ENCODE measurements around the gene TCF7L1.

TCF7L1 gene

DNA sequence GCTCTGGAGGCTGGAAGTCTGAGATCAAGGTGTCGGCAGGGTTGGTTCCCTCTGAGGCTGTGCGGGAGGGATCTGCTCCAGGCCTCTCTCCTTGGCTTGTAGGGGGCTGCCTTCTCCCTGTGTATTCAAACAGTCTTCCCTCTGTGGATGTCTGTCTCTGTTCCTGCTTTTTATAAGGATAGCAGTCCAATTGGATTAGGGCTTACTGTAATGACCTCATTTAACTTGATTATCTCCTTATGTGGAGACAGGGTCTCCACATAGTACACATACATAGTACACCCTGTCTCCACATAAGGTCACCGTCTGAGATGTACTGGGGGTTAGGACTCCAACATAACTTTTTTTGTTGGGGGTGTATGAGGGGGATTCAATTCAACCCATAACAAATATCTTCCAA lies 30.5 kb downstream of the TCF7L1 start:
- Mint-ChIP-seq H3K27me3 (no peaks in the 10 kb centered on the region), H3K36me3 (ENCODE audit: low read depth) (no peaks in the 10 kb centered on the region), H3K4me1 (no peaks in the 10 kb centered on the region), H3K27ac (no peak overlapping the region), H3K9me3 (no peaks in the 10 kb centered on the region), H3K4me3 (no peak overlapping the region)
- ATAC-seq = no peak
- no peak for DNase-seq

DNA sequence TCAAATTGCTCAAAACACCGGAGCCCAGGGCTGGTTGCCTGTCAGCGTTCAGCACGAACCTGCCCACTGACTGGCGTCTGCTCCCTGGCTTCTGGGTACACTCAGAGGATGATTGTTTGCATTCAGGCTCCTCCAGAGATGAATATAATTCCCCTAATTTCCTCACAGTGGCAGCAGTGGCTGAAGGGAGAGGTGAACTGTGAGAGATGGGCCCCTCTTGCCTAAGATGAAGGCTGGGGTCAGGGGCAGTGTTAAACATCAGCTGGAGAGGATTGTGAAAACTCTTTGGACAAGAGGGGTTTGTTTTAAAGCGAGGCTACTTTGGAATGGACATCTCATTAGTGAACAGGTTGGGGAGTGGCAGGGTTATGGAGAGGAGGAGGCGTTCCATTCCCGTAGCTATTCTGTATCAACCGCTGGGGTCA lies 31.0 kb downstream of the TCF7L1 start:
- H3K36me3 Mint-ChIP-seq (ENCODE audit: low read depth) = no peaks in the 10 kb centered on the region
- no peaks in the 10 kb centered on the region for H3K9me3 Mint-ChIP-seq
- DNase-seq = no peak
- no peaks in the 10 kb centered on the region for H3K27me3 Mint-ChIP-seq
- no peak overlapping the region for H3K27ac Mint-ChIP-seq
- H3K4me3 Mint-ChIP-seq = no peak overlapping the region
- ATAC-seq = no peak
- H3K4me1 Mint-ChIP-seq = no peaks in the 10 kb centered on the region

DNA sequence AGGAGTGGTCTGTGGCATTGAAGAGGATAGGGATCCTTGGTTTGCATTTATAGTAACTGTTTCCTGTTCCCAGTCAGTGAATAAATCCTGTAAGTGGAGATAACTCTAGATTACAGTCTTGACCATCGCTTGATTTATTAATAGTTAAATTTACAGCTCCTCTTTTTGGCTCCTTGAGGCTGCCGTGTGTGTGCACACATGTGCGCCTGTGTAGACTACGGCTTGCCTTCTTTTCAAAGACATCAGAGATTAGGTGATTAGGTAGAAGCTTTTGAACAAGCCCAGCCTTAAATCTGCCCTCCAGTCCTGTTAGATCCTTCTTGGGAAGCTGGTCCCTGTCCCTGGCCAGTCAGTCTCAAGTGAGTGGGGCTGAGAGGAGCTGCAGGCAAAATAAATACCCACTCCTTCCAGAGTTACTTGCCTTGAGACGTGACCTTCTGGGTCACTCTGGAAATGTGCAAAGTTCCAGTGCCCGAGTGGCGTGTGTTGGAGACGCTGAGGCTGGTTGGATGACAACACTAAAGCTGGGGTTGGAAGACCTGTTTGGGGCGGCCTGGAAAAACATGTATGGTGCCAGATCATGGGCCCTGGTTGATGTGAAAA lies 32.0 kb downstream of the TCF7L1 start:
- no peak for ATAC-seq
- no peaks in the 10 kb centered on the region for H3K27me3 Mint-ChIP-seq
- no peaks in the 10 kb centered on the region for H3K4me1 Mint-ChIP-seq
- no peaks in the 10 kb centered on the region for H3K36me3 Mint-ChIP-seq (ENCODE audit: low read depth)
- no peaks in the 10 kb centered on the region for H3K9me3 Mint-ChIP-seq
- DNase-seq = no peak
- H3K27ac Mint-ChIP-seq = no peak overlapping the region
- no peak overlapping the region for H3K4me3 Mint-ChIP-seq

DNA sequence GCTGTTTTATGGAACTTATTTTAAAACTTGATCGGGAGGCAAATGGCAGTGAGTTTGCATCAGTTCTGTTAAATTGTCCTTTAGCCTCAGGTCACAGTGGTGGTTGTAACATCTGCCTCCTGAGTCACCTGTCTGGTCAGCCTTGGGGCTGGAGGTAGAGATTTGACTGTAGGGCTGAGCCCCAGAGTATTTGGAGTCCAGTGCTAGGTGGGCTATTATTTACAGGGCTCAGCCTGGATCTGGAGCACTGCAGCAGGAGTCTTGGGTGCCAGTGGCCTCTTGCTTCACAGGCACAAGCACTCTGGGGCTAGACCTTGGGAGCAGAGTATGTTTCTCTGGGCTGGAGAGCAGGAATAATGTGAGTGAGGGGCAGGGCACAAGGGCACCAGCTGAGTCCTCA lies 32.8 kb downstream of the TCF7L1 start:
- Mint-ChIP-seq H3K27ac (no peak overlapping the region), H3K36me3 (ENCODE audit: low read depth) (no peaks in the 10 kb centered on the region), H3K9me3 (no peaks in the 10 kb centered on the region)

DNA sequence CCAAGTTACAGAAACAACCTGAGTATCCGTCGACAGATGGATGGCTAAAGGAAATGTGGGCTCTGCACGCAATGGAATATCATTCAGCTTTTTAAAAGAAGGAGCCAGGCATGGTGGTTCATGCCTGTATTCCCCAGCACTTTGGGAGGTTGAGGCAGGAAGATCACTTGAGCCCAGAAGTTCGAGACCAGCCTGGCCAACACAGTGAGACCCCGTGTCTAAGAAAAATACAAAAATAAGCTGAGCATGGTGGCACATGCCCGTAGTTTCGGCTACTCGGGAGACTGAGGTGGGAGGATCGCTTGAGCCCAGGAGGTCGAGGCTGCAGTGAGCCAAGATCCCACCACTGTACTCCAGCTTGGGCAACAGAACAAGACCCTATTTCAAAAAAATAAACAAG lies 34.3 kb downstream of the TCF7L1 start:
- Mint-ChIP-seq H3K27me3 (no peaks in the 10 kb centered on the region), H3K4me1 (no peaks in the 10 kb centered on the region), H3K27ac (no peak overlapping the region), H3K9me3 (no peaks in the 10 kb centered on the region), H3K36me3 (ENCODE audit: low read depth) (no peaks in the 10 kb centered on the region), H3K4me3 (no peak overlapping the region)
- no peak for ATAC-seq
- no peak for DNase-seq

More for the DNA sequence above, 32.8 kb downstream of the TCF7L1 start:
- Mint-ChIP-seq H3K4me1 (no peaks in the 10 kb centered on the region), H3K27me3 (no peaks in the 10 kb centered on the region), H3K4me3 (no peak overlapping the region)
- no peak for ATAC-seq
- DNase-seq = no peak

DNA sequence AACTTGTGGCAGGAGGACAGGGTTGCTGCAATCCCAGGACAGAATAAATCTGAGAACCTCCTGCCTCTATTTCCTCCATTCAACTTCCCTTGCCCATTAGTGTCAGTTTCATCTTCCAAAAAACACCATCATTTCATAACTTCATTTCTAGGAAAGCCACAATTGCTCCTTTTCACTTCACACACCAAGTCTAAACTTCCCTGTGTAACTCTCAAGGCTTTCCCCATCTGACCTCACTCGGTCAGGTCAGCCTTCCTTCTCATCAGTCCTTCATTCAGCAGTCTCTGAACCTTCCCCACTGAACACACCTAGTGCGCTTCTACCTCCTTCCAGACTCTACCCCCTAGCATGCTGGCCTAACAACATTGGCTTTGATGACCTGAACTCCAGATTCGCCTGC lies 35.8 kb downstream of the TCF7L1 start:
- Mint-ChIP-seq H3K36me3 (ENCODE audit: low read depth) (no peaks in the 10 kb centered on the region), H3K9me3 (no peaks in the 10 kb centered on the region), H3K27ac (no peak overlapping the region), H3K27me3 (no peaks in the 10 kb centered on the region), H3K4me1 (no peaks in the 10 kb centered on the region), H3K4me3 (no peak overlapping the region)
- ATAC-seq (no peak), DNase-seq (no peak)

DNA sequence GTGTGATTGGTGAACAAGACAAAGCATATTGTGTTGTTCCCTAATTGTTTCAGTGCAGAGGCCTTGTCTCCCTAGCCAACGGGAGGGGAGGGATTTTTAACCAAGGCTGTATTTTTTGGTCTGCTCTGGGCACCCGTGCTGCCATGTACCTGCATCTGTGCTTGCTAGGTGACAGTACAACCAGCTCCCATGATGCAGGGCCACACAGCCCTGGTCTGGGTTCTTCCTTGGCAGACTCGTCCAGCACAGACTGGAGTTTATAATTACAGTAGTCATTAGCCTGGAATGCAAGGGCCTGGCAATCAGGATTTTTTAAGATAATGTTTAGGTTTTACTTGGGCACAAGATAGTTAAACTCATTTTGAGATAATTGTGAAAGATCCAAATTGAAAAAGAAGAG lies 36.4 kb downstream of the TCF7L1 start:
- no peak overlapping the region for H3K4me3 Mint-ChIP-seq
- no peaks in the 10 kb centered on the region for H3K4me1 Mint-ChIP-seq
- no peaks in the 10 kb centered on the region for H3K36me3 Mint-ChIP-seq (ENCODE audit: low read depth)
- H3K27me3 Mint-ChIP-seq = no peaks in the 10 kb centered on the region
- H3K27ac Mint-ChIP-seq = no peak overlapping the region
- no peak for ATAC-seq
- no peak for DNase-seq
- no peaks in the 10 kb centered on the region for H3K9me3 Mint-ChIP-seq

DNA sequence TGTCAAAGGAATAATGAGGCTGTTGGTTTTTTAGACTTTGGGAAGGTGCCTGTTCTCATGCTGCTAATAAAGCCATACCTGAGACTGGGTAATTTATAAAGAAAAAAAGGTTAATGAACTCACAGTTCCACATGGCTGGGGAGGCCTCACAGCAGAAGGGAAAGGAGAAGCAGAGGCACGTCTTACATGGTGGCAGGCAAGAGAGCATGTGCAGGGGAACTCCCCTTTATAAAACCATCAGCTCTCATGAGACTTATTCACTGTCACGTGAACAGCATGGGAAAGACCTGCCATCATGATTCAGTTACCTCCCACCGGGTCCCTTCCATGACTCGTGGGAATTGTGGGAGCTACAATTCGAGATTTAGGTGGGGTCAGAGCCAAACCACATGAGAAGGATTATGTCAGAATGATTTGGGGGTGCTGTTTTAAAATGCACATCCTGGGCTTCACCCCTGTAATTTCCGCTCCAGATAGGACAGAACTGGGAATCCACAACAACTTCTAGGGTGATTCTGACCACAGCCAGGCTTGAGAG lies 37.8 kb downstream of the TCF7L1 start:
- ATAC-seq (no peak), DNase-seq (no peak)
- H3K4me1 Mint-ChIP-seq = no peaks in the 10 kb centered on the region
- H3K4me3 Mint-ChIP-seq = no peak overlapping the region
- H3K36me3 Mint-ChIP-seq (ENCODE audit: low read depth) = no peaks in the 10 kb centered on the region
- no peaks in the 10 kb centered on the region for H3K9me3 Mint-ChIP-seq
- H3K27ac Mint-ChIP-seq = no peak overlapping the region
- H3K27me3 Mint-ChIP-seq = no peaks in the 10 kb centered on the region

DNA sequence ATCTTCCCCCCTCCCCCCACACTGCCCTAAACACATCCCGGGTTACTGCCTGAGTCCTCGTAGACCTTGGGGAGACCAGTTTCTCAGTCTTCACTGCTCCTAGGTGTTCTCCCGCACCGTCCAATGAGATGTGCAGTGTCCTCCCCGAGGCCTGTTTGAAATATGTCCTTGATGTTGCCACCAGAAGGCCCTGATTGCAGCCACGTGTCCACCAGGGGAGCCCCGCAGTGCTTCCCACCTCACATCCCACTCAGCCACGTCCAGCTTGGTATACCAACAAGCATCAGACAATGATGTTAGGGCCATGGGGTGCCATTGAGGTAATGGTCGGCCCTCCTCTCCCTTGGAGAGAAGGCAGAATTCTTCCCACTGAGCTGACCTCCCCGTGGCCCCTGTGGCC lies 38.7 kb downstream of the TCF7L1 start:
- ATAC-seq = no peak
- DNase-seq = no peak
- no peak overlapping the region for H3K4me3 Mint-ChIP-seq
- no peaks in the 10 kb centered on the region for H3K4me1 Mint-ChIP-seq
- no peak overlapping the region for H3K27ac Mint-ChIP-seq
- H3K9me3 Mint-ChIP-seq = no peaks in the 10 kb centered on the region
- H3K27me3 Mint-ChIP-seq = no peaks in the 10 kb centered on the region
- no peaks in the 10 kb centered on the region for H3K36me3 Mint-ChIP-seq (ENCODE audit: low read depth)

DNA sequence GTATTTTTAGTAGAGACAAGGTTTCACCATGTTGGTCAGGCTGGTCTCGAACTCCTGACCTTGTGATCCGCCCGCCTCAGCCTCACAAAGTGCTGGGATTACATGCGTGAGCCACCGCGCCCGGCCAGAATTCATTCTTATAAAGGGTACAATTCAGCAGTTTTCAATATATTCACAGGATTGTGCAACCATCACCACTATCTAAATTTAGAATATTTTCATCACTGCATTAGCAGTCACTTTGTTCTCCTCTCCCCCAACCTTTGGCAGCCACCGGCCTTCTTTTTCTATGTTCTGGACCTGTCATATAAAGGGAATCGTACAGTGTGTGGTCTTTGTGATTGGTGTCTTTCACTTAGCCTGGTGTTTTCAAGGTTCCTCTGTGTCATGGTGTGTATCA lies 40.7 kb downstream of the TCF7L1 start:
- H3K27me3 Mint-ChIP-seq = no peaks in the 10 kb centered on the region
- no peak for DNase-seq
- no peaks in the 10 kb centered on the region for H3K36me3 Mint-ChIP-seq (ENCODE audit: low read depth)
- H3K27ac Mint-ChIP-seq = no peak overlapping the region
- H3K9me3 Mint-ChIP-seq = no peaks in the 10 kb centered on the region
- ATAC-seq = no peak
- no peaks in the 10 kb centered on the region for H3K4me1 Mint-ChIP-seq
- H3K4me3 Mint-ChIP-seq = no peak overlapping the region

DNA sequence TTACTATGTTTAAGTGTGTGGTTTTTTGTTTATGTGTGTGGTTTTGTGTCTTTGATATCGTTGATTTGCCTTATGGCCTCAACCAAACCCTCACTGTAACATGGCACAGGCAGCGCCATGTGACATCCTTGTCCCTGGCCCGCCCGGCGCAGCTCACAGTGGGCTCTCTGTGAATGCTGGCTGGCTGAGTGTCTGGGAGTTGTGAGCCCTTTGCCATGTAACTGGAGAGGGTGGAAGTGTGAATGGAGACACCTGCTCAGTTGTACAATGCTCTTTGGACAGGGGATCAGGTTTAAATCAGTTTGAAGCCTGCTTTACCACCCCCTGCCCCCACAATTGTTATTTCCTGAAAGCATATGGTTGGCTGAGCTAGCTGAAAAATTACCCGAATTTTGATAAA lies 41.8 kb downstream of the TCF7L1 start:
- H3K27ac Mint-ChIP-seq = no peak overlapping the region
- no peaks in the 10 kb centered on the region for H3K9me3 Mint-ChIP-seq
- ATAC-seq = no peak
- H3K27me3 Mint-ChIP-seq = no peaks in the 10 kb centered on the region
- no peaks in the 10 kb centered on the region for H3K4me1 Mint-ChIP-seq
- H3K4me3 Mint-ChIP-seq = no peak overlapping the region
- no peaks in the 10 kb centered on the region for H3K36me3 Mint-ChIP-seq (ENCODE audit: low read depth)
- no peak for DNase-seq

DNA sequence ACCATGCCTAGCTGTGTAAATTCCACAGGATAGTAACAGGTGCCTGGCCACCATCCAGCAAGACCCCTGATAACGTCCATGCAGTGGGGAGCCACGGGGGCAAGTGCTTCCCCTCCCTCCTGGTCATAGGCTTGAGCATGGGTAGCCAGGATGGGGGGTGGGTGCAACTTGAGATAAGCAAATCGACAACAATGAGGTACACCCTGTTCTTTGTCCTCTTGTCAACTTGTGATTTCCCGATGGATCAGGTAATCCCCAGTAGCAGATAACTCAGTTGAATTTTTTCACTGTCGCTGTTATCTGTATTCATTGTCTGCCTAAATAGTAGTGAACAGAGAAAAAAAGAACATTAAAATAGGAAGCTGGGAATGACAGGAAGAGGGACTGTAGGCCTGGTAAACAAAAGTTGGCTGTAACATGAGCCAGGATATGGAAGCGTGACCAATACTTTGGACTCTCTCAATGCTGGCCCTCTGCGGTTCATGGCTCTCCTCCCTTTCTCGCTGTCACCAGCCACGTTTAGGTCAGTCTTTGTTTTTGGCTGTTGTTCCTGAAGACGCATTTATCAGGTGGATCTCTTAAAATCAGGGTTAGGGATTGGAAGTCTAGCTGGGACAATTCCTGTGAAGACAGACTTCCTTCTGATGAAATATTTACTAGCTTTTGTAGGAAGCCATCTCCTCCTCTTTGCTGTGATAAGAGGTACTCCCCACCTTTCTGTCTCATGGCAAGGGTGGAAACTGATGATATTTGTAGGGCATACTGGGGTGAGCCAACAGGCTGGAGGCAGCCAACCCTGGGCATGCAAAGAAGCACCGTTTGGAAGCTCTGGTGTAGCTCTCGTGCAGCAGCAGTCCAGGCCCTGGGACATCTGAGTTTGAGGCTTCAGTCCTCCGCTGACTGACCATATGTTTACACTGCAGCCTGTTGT lies 42.4 kb downstream of the TCF7L1 start:
- Mint-ChIP-seq H3K4me1 (no peaks in the 10 kb centered on the region), H3K36me3 (ENCODE audit: low read depth) (no peaks in the 10 kb centered on the region), H3K9me3 (no peaks in the 10 kb centered on the region), H3K4me3 (no peak overlapping the region), H3K27me3 (no peaks in the 10 kb centered on the region), H3K27ac (no peak overlapping the region)
- no peak for ATAC-seq
- DNase-seq = no peak

DNA sequence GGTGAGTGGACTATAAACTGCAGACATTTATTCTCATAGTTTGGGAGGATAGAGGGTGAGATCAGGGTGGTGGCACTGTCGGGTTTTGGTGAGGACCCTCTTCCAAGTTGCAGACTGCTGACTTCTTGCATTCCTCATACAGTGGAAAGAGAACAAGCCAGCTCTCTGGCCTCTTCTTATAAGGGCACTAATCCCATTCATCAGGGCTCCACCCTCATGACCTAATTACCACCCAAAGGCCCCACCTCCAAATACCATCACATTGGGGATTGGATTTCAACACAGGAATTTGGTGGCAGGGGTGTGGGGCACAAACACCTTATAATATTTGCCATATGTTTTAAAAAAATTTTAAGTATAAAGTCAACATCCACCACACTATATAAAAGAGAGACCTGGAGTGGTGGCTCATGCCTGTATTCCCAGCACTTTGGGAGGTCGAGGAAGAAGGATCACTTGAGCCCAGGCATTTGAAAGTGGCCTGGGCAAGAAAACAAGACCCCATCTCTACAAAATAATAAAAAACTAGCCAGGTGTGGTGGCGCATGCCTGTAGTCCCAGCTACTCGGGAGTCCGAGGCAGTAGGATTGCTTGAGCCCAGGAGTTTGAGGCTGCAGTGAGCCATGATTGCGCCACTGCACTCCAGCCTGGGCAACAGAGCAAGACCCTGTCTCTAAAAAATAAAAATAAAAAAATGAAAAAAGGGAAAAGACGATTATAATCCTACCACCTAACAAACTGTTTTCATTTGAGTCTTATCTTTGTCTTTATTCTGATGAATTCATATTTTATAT lies 44.0 kb downstream of the TCF7L1 start:
- no peak for DNase-seq
- no peak overlapping the region for H3K4me3 Mint-ChIP-seq
- H3K9me3 Mint-ChIP-seq = no peaks in the 10 kb centered on the region
- H3K27ac Mint-ChIP-seq = no peak overlapping the region
- no peaks in the 10 kb centered on the region for H3K4me1 Mint-ChIP-seq
- no peaks in the 10 kb centered on the region for H3K36me3 Mint-ChIP-seq (ENCODE audit: low read depth)
- no peak for ATAC-seq
- no peaks in the 10 kb centered on the region for H3K27me3 Mint-ChIP-seq

DNA sequence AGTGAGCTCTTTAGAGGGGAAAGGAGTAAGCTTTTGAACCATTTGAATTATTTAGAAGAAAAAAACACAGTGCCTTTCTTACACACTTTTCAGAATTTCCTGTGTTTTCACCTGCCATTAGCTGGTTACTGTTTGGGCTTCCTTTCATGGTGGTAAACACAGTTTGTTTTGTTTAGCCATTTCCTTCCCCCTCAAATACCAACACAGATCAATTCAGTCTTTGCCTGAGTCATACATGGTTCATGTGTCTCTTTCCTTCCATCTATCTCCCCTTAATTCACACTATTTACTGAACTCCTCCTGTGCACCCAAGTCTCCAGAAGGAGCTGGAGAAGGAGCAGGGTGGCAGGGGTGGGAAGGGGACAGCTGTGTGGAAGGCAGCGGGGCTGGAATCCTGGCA lies 45.0 kb downstream of the TCF7L1 start:
- Mint-ChIP-seq H3K9me3 (no peaks in the 10 kb centered on the region), H3K4me3 (no peak overlapping the region), H3K4me1 (no peaks in the 10 kb centered on the region), H3K27me3 (no peaks in the 10 kb centered on the region), H3K27ac (no peak overlapping the region), H3K36me3 (ENCODE audit: low read depth) (no peaks in the 10 kb centered on the region)
- DNase-seq (no peak), ATAC-seq (no peak)
